C1 segment of cervical spinal cord (tissue), 14 donors: ENCODE results near the gene GYPA.
"Not testable (repeated sequence)": the region's sequence is repeated elsewhere in the genome, so short reads cannot be mapped to it uniquely, and the experiment has no call there.

Experiments used
- DNase-seq, 14 donors: peaks; one replicate each; lab custom pipeline; 2025; lab: John Stamatoyannopoulos, UW

GYPA gene

GRCh38 chr4:144140594-144141295 is at the start of gene GYPA:
TSS of gene GYPA (minus strand) at chr4:144140718. CDS start at chr4:144140635, 83 bp downstream.
- DNase-seq, result not testable (repeated sequence)

GRCh38 chr4:144190009-144190408 is 49.5 kb upstream of the GYPA start:
- no peak for DNase-seq

GRCh38 chr4:144189121-144189520 is 48.6 kb upstream of the GYPA start:
- no peak for DNase-seq

- DNase-seq, result no peak
Measured at GRCh38 chr4:144185086-144185485, 44.6 kb upstream of the GYPA start.

GRCh38 chr4:144183165-144183564 is 42.6 kb upstream of the GYPA start:
- DNase-seq, result no peak

GRCh38 chr4:144181391-144181790 is 40.9 kb upstream of the GYPA start:
- no peak for DNase-seq

- DNase-seq, result no peak
Measured at GRCh38 chr4:144179152-144179739, 38.7 kb upstream of the GYPA start.

GRCh38 chr4:144178414-144178813 is 37.9 kb upstream of the GYPA start:
- DNase-seq, result no peak

GRCh38 chr4:144176476-144176875 is 36.0 kb upstream of the GYPA start:
- DNase-seq, result no peak

GRCh38 chr4:144174401-144175067 is 34.0 kb upstream of the GYPA start:
- peak in 1 of 14 donors; percentile 1 for DNase-seq

GRCh38 chr4:144171697-144172096 is 31.2 kb upstream of the GYPA start:
- DNase-seq, result no peak

- DNase-seq, result no peak
Measured at GRCh38 chr4:144169211-144169610, 28.7 kb upstream of the GYPA start.

- no peak for DNase-seq
Measured at GRCh38 chr4:144154044-144154443, 13.5 kb upstream of the GYPA start.

- not testable (repeated sequence) for DNase-seq
Measured at GRCh38 chr4:144142690-144143326, 2.3 kb upstream of the GYPA start.

GRCh38 chr4:144141493-144141892 is 975 bp upstream of the GYPA start:
- DNase-seq, result no peak

- DNase-seq, result not testable (repeated sequence)
Measured at GRCh38 chr4:144139991-144140390, 527 bp downstream of the GYPA start.

- not testable (repeated sequence) for DNase-seq
Measured at GRCh38 chr4:144139547-144139946, 971 bp downstream of the GYPA start.

- DNase-seq, result not testable (repeated sequence)
Measured at GRCh38 chr4:144138239-144138638, 2.3 kb downstream of the GYPA start.

- DNase-seq, result not testable (repeated sequence)
Measured at GRCh38 chr4:144137137-144137931, 3.2 kb downstream of the GYPA start.

- not testable (repeated sequence) for DNase-seq
Measured at GRCh38 chr4:144136189-144136588, 4.3 kb downstream of the GYPA start.

GRCh38 chr4:144130167-144130566 is 10.4 kb downstream of the GYPA start:
- not testable (repeated sequence) for DNase-seq
